Measurements from ENCODE around the gene GTSF1L.

GTSF1L gene

DNA sequence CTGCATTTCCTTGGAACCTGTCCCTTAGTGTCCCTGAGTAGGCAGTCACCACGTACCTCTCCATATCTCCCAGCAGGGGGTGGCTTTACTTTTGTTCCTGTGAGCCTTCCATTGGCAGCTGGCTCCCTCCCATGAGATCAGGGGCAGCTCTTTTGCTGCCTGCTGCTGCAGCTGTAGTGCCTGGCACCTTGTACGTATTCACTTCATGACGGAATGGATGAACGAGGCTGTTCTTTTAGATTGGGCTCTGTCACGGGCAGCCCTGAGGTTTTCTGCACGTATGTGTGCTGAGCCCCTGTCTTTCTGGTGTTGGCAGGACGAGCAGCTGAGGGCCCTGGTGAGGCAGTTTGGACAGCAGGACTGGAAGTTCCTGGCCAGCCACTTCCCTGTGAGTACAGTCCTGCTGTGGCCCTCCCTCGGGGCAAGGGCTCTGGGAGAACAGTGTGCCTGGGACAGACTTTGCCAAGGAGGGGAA is 45.3 kb downstream of the GTSF1L start:
- H3K4me3 ChIP-seq (ENCODE audit: low read depth, low read length): no peak overlapping the region
- ChIA-PET POLR2A (no interaction called here), CTCF (interaction anchor here (1.6 to 3.2 kb wide), 2 partner anchors 8 to 10 kb away, joined by 6 to 12 read pairs; no protein-coding TSS in a partner anchor)
- DNase-seq (ENCODE audit: low read depth, low spot score): no peak
- no peak for TF ChIP-seq CTCF (IDR thresholded peaks at IDR 0.05; ENCODE audit: insufficient read depth, low read length, missing control alignments)

- no peak for TF ChIP-seq CTCF (IDR thresholded peaks at IDR 0.05; ENCODE audit: insufficient read depth, low read length, missing control alignments)
- POLR2A ChIA-PET: no interaction called here
- H3K4me3 ChIP-seq (ENCODE audit: low read depth, low read length): no peak overlapping the region
- no peak for DNase-seq (ENCODE audit: low read depth, low spot score)
- CTCF ChIA-PET: interaction anchor here (1.0 to 3.2 kb wide), 3 partner anchors 8 to 397 kb away, joined by 3 to 12 read pairs (median 6); no protein-coding TSS in a partner anchor
These were observed 45.8 kb downstream of the GTSF1L start for GRCh38 chr20:43680981-43681380.

GRCh38 chr20:43676368-43676767 is 50.4 kb downstream of the GTSF1L start:
- ChIA-PET POLR2A (no interaction called here), CTCF (no interaction called here)
- DNase-seq (ENCODE audit: low read depth, low spot score): no peak
- no peak for TF ChIP-seq CTCF (IDR thresholded peaks at IDR 0.05; ENCODE audit: insufficient read depth, low read length, missing control alignments)
- H3K4me3 ChIP-seq (ENCODE audit: low read depth, low read length): no peak overlapping the region
